B cell (primary cell): ENCODE measurements around the gene SLC30A2. TPM values are rescaled to one million over a fixed set of nuclear protein-coding genes. Genes with fewer than 3 reads are reported as not detected.

ENCODE experiments used
- ATAC-seq: fragments of 200-7000 bp; cut with Tn5 transposase; one replicate; pipeline ENCODE4 v1.10.0; 2021; ENCODE audit warnings: low read depth, mild to moderate bottlenecking, moderate number of reproducible peaks, moderate library complexity
- CTCF ChIA-PET: fragments of 350-600 bp; sonication (Branson Sonifier 250); formaldehyde crosslinking; loops from one replicate; lab custom pipeline; 2021; ENCODE audit warnings: antibody characterized with exemption, inconsistent platforms; lab: Charles Lee
- POLR2A ChIA-PET: fragments of 350-600 bp; sonication (Branson Sonifier 250); formaldehyde crosslinking; loops from one replicate; lab custom pipeline; 2021; ENCODE audit warnings: antibody characterized with exemption; lab: Charles Lee
- DNase-seq: peaks from one replicate; pipeline ENCODE4 v3.0.0; 2013
- H2AFZ ChIP-seq: 2 replicates; pipeline ENCODE4 v1.6.1; 2012; ENCODE audit warnings: mild to moderate bottlenecking, low read depth, low read length; ENCODE audit not compliant: insufficient read depth, poor library complexity, severe bottlenecking
- H3K27ac ChIP-seq, 2 donors: 1 replicate in 1 of 2; 2 replicates in 1 of 2; pipeline ENCODE4 v1.5.1; 2012 to 2013; ENCODE audit warnings: low read length in 2 of 2, mild to moderate bottlenecking in 2 of 2, moderate library complexity in 1 of 2
- H3K27me3 ChIP-seq, 4 experiments: fragments of 200-600 bp in 1 of 4; sonication (generic) in 1 of 4; replicated peaks in 1 of 4; 1 replicate in 2 of 4; 2 replicates in 2 of 4; pipeline versions ENCODE4 v1.6.1 to v1.7.0; 2013 to 2016; ENCODE audit warnings: low read length in 3 of 4, mild to moderate bottlenecking in 2 of 4, mixed read lengths in 1 of 4, moderate library complexity in 1 of 4; ENCODE audit not compliant: insufficient read depth in 4 of 4, control insufficient read depth in 3 of 4; ENCODE audit errors: control extremely low read depth in 1 of 4
- H3K36me3 ChIP-seq, 2 experiments: replicated peaks in 1 of 2; 1 replicate in 1 of 2; 2 replicates in 1 of 2; pipeline versions ENCODE4 v1.6.1 to v1.7.1; 2013; ENCODE audit warnings: low read length in 1 of 2; ENCODE audit not compliant: insufficient read depth in 2 of 2, control insufficient read depth in 1 of 2; ENCODE audit errors: control extremely low read depth in 1 of 2, extremely low read depth in 1 of 2
- H3K4me1 ChIP-seq, 2 donors: fragments of 200-600 bp in 1 of 2; sonication (generic) in 1 of 2; 1 replicate in 1 of 2; 2 replicates in 1 of 2; pipeline versions ENCODE4 v1.5.1 to v1.6.1; 2013 to 2017; ENCODE audit warnings: low read length in 2 of 2; ENCODE audit not compliant: control insufficient read depth in 2 of 2, insufficient read depth in 2 of 2
- H3K4me2 ChIP-seq: replicated peaks from 2 replicates; pipeline ENCODE3; 2012; ENCODE audit warnings: mild to moderate bottlenecking, low read depth, low read length; ENCODE audit not compliant: poor library complexity, severe bottlenecking
- H3K4me3 ChIP-seq, 5 experiments: fragments of 200-600 bp in 1 of 5; sonication (generic) in 1 of 5; 1 replicate in 3 of 5; 2 replicates in 2 of 5; pipeline versions ENCODE4 v1.5.1 to v1.7.0; 2011 to 2016; ENCODE audit warnings: low read length in 4 of 5, mild to moderate bottlenecking in 4 of 5, low read depth in 2 of 5, control low read depth in 1 of 5, moderate library complexity in 1 of 5; ENCODE audit not compliant: insufficient read depth in 1 of 5; ENCODE audit errors: control extremely low read depth in 1 of 5, extremely low read depth in 1 of 5
- H3K79me2 ChIP-seq: fragments of 200-600 bp; sonication (generic); one replicate; pipeline ENCODE4 v1.6.0; 2016; ENCODE audit warnings: low read length; ENCODE audit not compliant: control insufficient read depth, insufficient read depth
- H3K9ac ChIP-seq: fragments of 200-600 bp; sonication (generic); 2 replicates; pipeline ENCODE4 v1.6.1; 2017; ENCODE audit warnings: mild to moderate bottlenecking, low read length, moderate library complexity
- H3K9me3 ChIP-seq, 3 donors: one replicate each; pipeline versions ENCODE4 v1.6.1 to v1.7.1; 2013; ENCODE audit warnings: low read length in 2 of 3; ENCODE audit not compliant: control insufficient read depth in 2 of 3, insufficient read depth in 1 of 3; ENCODE audit errors: control extremely low read depth in 1 of 3
- H4K20me1 ChIP-seq: 2 replicates; pipeline ENCODE4 v1.6.0; 2012; ENCODE audit warnings: mild to moderate bottlenecking, low read length; ENCODE audit not compliant: insufficient read depth, control insufficient read depth, poor library complexity, severe bottlenecking
- H3K27ac Mint-ChIP-seq: one replicate; pipeline ENCODE4 v1.8.0; 2021; ENCODE audit warnings: mixed read lengths
- H3K27me3 Mint-ChIP-seq: one replicate; pipeline ENCODE4 v1.8.0; 2021; ENCODE audit warnings: mixed read lengths
- H3K4me1 Mint-ChIP-seq: one replicate; pipeline ENCODE4 v1.8.0; 2021; ENCODE audit warnings: mixed read lengths
- H3K4me3 Mint-ChIP-seq: one replicate; pipeline ENCODE4 v1.8.0; 2021; ENCODE audit warnings: mixed read lengths
- H3K9me3 Mint-ChIP-seq: one replicate; pipeline ENCODE4 v1.8.0; 2022; ENCODE audit warnings: mixed read lengths; ENCODE audit not compliant: insufficient read depth
- CTCF ChIP-seq: fragments of 200-600 bp; IDR thresholded peaks from one replicate; pipeline ENCODE4 v1.8.0; 2022; ENCODE audit warnings: antibody characterized with exemption, mild to moderate bottlenecking
- EZH2 ChIP-seq: IDR thresholded peaks from 2 replicates; pipeline ENCODE4 v1.6.1; 2012; ENCODE audit warnings: borderline replicate concordance, low read depth, mild to moderate bottlenecking, moderate library complexity, low read length; ENCODE audit not compliant: insufficient read depth, poor library complexity, severe bottlenecking
- WGBS: methylation state at CpG from one replicate; pipeline ENCODE4 v1.1.5; 2013; ENCODE audit warnings: missing lambda C conversion rate; ENCODE audit not compliant: insufficient coverage; 5-methylcytosine and 5-hydroxymethylcytosine counted together
- intact Hi-C: fragments of 100-400 bp; cut with micrococcal nuclease; formaldehyde crosslinking; loops from one replicate; pipeline ENCODE4 v1.10.0; 2022
- polyA plus RNA-seq: library from polyadenylated mRNA; depleted of rRNA; stranded (reverse); fragments of >200 nt; gene quantifications from 2 replicates; pipeline ENCODE4 v1.2.3, GENCODE V29; 2012
- total RNA-seq, 2 donors: library from RNA; stranded (reverse); fragments of 120-200 nt in 1 of 2; gene quantifications; 1 replicate in 1 of 2; 2 replicates in 1 of 2; pipeline versions ENCODE4 v1.2.3 to v1.2.4, GENCODE V29; 2013 to 2022

Gene SLC30A2
- total and polyA plus RNA-seq, 2 donors (not counting 1 experiment from before 2014, with no cell fraction given), result not detected

- CTCF ChIA-PET, result no interaction called here
- H3K4me1 ChIP-seq, result no peaks in the 10 kb centered on the region
Observed at GRCh38 chr1:26023009-26023408, 22.9 kb downstream of the SLC30A2 start.

GRCh38 chr1:26022404-26022779 is 23.5 kb downstream of the SLC30A2 start:
- Histone ChIP-seq H3K9ac (no peak overlapping the region), H3K4me1 (no peaks in the 10 kb centered on the region), H4K20me1 (no peaks in the 10 kb centered on the region), H3K79me2 (no peaks in the 10 kb centered on the region), H3K27me3 (peaks cover 0 to 3% (median 0%) of the 10 kb centered on the region in 4 experiments), H3K4me3 (no peak overlapping the region), H3K36me3 (no peaks in the 10 kb centered on the region), H3K27ac (no peak overlapping the region), H3K9me3 (no peaks in the 10 kb centered on the region), H2AFZ (no peak overlapping the region), H3K4me2 (no peak overlapping the region)
- no peak overlapping the region for H3K27ac Mint-ChIP-seq
- POLR2A ChIA-PET, result no interaction called here
- no peak for DNase-seq
- H3K4me3 Mint-ChIP-seq, result no peak overlapping the region
- no peak for ATAC-seq
- intact Hi-C loops, result no loop called here
- no peaks in the 10 kb centered on the region for H3K4me1 Mint-ChIP-seq
- CTCF ChIA-PET, result no interaction called here
- H3K9me3 Mint-ChIP-seq, result no peaks in the 10 kb centered on the region
- 88% methylated on average over 8 of the region's 8 CpGs for WGBS
- TF ChIP-seq EZH2, result no peak
- no peak for TF ChIP-seq CTCF
- H3K27me3 Mint-ChIP-seq, result peaks cover 8% of the 10 kb centered on the region

More at GRCh38 chr1:26023009-26023408, 22.9 kb downstream of the SLC30A2 start:
- 93% methylated on average over 12 of the region's 13 CpGs for WGBS
- peaks cover 8% of the 10 kb centered on the region for H3K27me3 Mint-ChIP-seq
- H3K4me3 Mint-ChIP-seq, result no peak overlapping the region
- H3K36me3 ChIP-seq, result no peaks in the 10 kb centered on the region
- H3K9me3 Mint-ChIP-seq, result no peaks in the 10 kb centered on the region
- no peaks in the 10 kb centered on the region for H3K9me3 ChIP-seq
- H3K4me1 Mint-ChIP-seq, result no peaks in the 10 kb centered on the region
- ATAC-seq, result no peak
- intact Hi-C loops, result no loop called here
- no peak overlapping the region for H3K27ac ChIP-seq
- H3K79me2 ChIP-seq, result no peaks in the 10 kb centered on the region
- no peak for DNase-seq
- H4K20me1 ChIP-seq, result no peaks in the 10 kb centered on the region
- no peak overlapping the region for H3K4me3 ChIP-seq
- no peak overlapping the region for H3K27ac Mint-ChIP-seq
- H3K4me2 ChIP-seq, result no peak overlapping the region
- H3K9ac ChIP-seq, result no peak overlapping the region
- no peak overlapping the region for H2AFZ ChIP-seq
- H3K27me3 ChIP-seq, result peaks cover 0 to 3% (median 0%) of the 10 kb centered on the region in 4 experiments
- TF ChIP-seq CTCF (no peak), EZH2 (no peak)
- POLR2A ChIA-PET, result no interaction called here
